Activated CD8-positive, alpha-beta memory T cell treated with anti-CD3 and anti-CD28 coated beads for 48 hours (primary cell): Measurements from ENCODE around the gene CYFIP1.

Experiments
- DNase-seq, 3 experiments: peaks; one replicate each; pipeline ENCODE4 v3.0.0-alpha.2; 2020; ENCODE audit warnings: low read depth in 2 of 3, low spot score in 2 of 3

CYFIP1 gene

GRCh38 chr15:22823495-22824128, 156.6 kb downstream of the CYFIP1 start:
- DNase-seq, result no peak

- no peak for DNase-seq
These were observed 160.5 kb downstream of the CYFIP1 start for GRCh38 chr15:22819651-22820050.
